ENCODE data around the gene DDX25. TPM values are rescaled to one million over a fixed set of nuclear protein-coding genes. Genes with fewer than 3 reads are reported as not detected.

Gene DDX25
- total and polyA plus RNA-seq, 4 donors, result 0.14 to 0.37 (median 0.17) TPM

DNA sequence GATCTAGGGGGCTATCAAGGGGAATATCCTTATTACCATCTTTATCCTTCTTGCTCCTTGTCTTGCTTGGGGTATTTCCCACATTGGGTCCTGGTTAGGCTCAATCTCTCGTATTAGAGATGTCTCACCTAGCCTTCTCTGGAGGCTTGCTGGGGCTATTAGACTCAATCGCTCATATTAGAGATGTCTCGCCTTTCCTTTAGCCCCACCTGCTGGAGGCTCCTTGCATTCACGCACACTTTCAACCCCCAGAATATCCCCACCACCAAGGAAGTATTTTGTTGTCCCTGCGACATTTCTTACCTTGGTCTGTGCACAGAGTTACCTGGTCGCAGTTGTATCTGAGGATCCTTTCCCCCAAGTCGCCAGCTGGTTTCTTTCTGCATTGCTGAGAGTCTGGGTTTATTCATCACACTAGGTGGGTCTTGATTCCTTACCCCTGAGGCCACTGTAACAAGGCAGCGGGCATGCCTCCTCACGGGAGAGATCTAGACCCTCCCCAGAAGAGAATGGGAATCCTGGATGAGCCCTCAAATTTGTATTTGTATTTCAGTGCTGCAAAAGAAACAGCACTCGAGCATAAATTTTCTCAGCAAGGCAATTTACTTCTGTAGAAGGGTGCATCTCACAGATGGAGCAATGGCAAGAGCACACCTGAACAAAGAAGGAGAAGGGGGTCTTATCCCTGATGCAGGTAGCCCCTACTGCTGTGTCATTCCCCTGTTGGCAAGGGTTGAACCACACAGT is 32.7 kb upstream of the DDX25 start:
- ATAC-seq (ENCODE audit: insufficient read depth, low FRiP score) (no peak), DNase-seq (peak; percentile 18 to 29 (median 26))
- H3K4me1 ChIP-seq (ENCODE audit: control insufficient read depth in 5 of 5, insufficient read depth in 5 of 5, low read length in 5 of 5), result no peaks in the 10 kb centered on the region
- H3K4me3 ChIP-seq, result no peak overlapping the region
- 81 to 95% methylated on average over 10 of the region's 10 CpGs for WGBS, 2 donors
- TF ChIP-seq, protein P1, sequence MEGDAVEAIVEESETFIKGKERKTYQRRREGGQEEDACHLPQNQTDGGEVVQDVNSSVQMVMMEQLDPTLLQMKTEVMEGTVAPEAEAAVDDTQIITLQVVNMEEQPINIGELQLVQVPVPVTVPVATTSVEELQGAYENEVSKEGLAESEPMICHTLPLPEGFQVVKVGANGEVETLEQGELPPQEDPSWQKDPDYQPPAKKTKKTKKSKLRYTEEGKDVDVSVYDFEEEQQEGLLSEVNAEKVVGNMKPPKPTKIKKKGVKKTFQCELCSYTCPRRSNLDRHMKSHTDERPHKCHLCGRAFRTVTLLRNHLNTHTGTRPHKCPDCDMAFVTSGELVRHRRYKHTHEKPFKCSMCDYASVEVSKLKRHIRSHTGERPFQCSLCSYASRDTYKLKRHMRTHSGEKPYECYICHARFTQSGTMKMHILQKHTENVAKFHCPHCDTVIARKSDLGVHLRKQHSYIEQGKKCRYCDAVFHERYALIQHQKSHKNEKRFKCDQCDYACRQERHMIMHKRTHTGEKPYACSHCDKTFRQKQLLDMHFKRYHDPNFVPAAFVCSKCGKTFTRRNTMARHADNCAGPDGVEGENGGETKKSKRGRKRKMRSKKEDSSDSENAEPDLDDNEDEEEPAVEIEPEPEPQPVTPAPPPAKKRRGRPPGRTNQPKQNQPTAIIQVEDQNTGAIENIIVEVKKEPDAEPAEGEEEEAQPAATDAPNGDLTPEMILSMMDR (IDR thresholded peaks at IDR 0.05; ENCODE audit: control extremely low read depth, extremely low read depth), result no peak
- H3K27me3 ChIP-seq (ENCODE audit: control insufficient read depth in 3 of 3, insufficient read depth in 3 of 3, low read length in 2 of 3), result no peaks in the 10 kb centered on the region
- H3K9me3 ChIP-seq (ENCODE audit: control insufficient read depth in 4 of 4, insufficient read depth in 3 of 4, low read length in 3 of 4), result no peaks in the 10 kb centered on the region
- H3K36me3 ChIP-seq (ENCODE audit: control insufficient read depth in 4 of 4, insufficient read depth in 4 of 4, low read length in 4 of 4), result no peaks in the 10 kb centered on the region
- no peak overlapping the region for H3K9ac ChIP-seq (ENCODE audit: insufficient read depth in 1 of 2, low read length in 2 of 2)
- H3K27ac ChIP-seq (ENCODE audit: low read depth in 1 of 2, low read length in 1 of 2), result no peak overlapping the region

DNA sequence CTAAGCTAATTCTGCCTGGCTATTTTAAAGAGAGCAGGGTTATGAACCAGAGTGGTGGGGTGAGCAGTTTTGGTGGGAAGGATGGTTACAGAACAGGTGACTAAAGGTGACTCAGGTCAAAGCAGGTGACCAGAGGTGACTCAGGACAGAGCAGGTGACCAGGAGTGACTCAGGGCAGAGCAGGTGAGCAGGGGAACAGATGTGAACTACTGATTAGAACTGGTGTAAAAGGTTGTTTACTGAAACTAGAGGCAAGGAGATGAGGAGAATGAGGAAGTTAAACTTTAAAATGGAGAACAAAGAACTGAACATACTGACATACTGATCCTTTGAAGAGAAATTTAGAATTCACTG is 32.2 kb upstream of the DDX25 start:
- no peaks in the 10 kb centered on the region for H3K36me3 ChIP-seq (ENCODE audit: control insufficient read depth in 4 of 4, insufficient read depth in 4 of 4, low read length in 4 of 4)

DNA sequence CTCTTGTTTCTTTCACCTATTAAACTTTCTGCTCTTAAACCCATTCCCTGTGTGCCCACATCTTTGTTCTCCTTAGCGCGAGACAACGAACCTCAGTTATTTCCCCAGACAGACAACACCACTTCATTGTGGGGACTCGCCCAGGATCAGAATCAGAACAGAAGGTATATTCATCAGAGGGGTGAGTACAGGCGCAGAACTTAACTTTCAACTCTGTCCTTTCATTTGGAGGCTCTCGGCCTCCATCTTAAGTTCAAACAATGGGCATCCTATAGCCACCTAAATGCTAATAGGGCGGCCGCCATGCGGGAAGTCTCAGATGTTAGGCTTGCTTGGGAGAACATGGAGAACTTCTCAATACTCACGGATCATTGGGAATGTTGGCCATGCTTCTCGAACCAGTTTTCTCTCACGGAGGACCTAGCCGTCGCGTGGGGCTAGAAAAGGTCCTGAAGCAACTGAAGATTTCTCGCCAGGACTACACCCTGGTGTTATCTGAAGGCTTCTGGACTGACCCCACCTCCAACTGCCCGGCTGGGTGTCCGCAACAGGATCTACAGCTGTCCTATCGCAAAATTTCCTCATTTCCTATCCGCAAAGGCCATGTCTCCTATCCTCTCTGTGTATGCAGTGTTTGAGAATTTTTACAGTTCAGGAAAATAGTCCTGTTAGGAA is 30.3 kb upstream of the DDX25 start:
- no peak overlapping the region for H3K27ac ChIP-seq (ENCODE audit: low read depth in 1 of 2, low read length in 1 of 2)
- no peak overlapping the region for H3K9ac ChIP-seq (ENCODE audit: insufficient read depth in 1 of 2, low read length in 2 of 2)
- no peaks in the 10 kb centered on the region for H3K9me3 ChIP-seq (ENCODE audit: control insufficient read depth in 4 of 4, insufficient read depth in 3 of 4, low read length in 3 of 4)
- no peaks in the 10 kb centered on the region for H3K4me1 ChIP-seq (ENCODE audit: control insufficient read depth in 5 of 5, insufficient read depth in 5 of 5, low read length in 5 of 5)
- H3K36me3 ChIP-seq (ENCODE audit: control insufficient read depth in 4 of 4, insufficient read depth in 4 of 4, low read length in 4 of 4), result no peaks in the 10 kb centered on the region
- WGBS, 2 donors, result 73 to 81% methylated on average over 20 of the region's 20 CpGs
- TF ChIP-seq, protein P1 (IDR thresholded peaks at IDR 0.05; ENCODE audit: control extremely low read depth, extremely low read depth), result no peak
- H3K4me3 ChIP-seq, result no peak overlapping the region
- DNase-seq (no peak), ATAC-seq (ENCODE audit: insufficient read depth, low FRiP score) (peak; percentile 24)
- no peaks in the 10 kb centered on the region for H3K27me3 ChIP-seq (ENCODE audit: control insufficient read depth in 3 of 3, insufficient read depth in 3 of 3, low read length in 2 of 3)

More for the DNA sequence above, 32.2 kb upstream of the DDX25 start:
- TF ChIP-seq, protein P1 (IDR thresholded peaks at IDR 0.05; ENCODE audit: control extremely low read depth, extremely low read depth), result no peak
- DNase-seq, result no peak
- ATAC-seq (ENCODE audit: insufficient read depth, low FRiP score), result no peak
- no peak overlapping the region for H3K4me3 ChIP-seq
- H3K9me3 ChIP-seq (ENCODE audit: control insufficient read depth in 4 of 4, insufficient read depth in 3 of 4, low read length in 3 of 4), result no peaks in the 10 kb centered on the region
- H3K4me1 ChIP-seq (ENCODE audit: control insufficient read depth in 5 of 5, insufficient read depth in 5 of 5, low read length in 5 of 5), result no peaks in the 10 kb centered on the region
- H3K27ac ChIP-seq (ENCODE audit: low read depth in 1 of 2, low read length in 1 of 2), result no peak overlapping the region
- no peaks in the 10 kb centered on the region for H3K27me3 ChIP-seq (ENCODE audit: control insufficient read depth in 3 of 3, insufficient read depth in 3 of 3, low read length in 2 of 3)
- no peak overlapping the region for H3K9ac ChIP-seq (ENCODE audit: insufficient read depth in 1 of 2, low read length in 2 of 2)
